H9 (cell line): ENCODE results near the gene PRPF8. TPM values are rescaled to one million over a fixed set of nuclear protein-coding genes. Genes with fewer than 3 reads are reported as not detected.

Experiments used
- DNase-seq: peaks from one replicate; pipeline ENCODE4 v3.0.0-alpha.2; 2017
- H2AFZ ChIP-seq: one replicate; pipeline ENCODE4 v1.6.1; 2013; ENCODE audit warnings: mild to moderate bottlenecking, low read length, control low read depth, moderate library complexity
- H2AK5ac ChIP-seq: 2 replicates; pipeline ENCODE4 v1.6.1; 2013; ENCODE audit warnings: low read length, control low read depth, mixed read lengths; ENCODE audit not compliant: insufficient read length
- H2BK120ac ChIP-seq: one replicate; pipeline ENCODE4 v1.6.1; 2013; ENCODE audit warnings: low read depth, mild to moderate bottlenecking, low read length, control low read depth, inconsistent platforms; ENCODE audit not compliant: poor library complexity, severe bottlenecking
- H2BK12ac ChIP-seq: 2 replicates; pipeline ENCODE4 v1.6.1; 2013; ENCODE audit warnings: low read length, control low read depth, mixed read lengths, low read depth; ENCODE audit not compliant: insufficient read length
- H2BK15ac ChIP-seq: 2 replicates; pipeline ENCODE4 v1.6.1; 2013; ENCODE audit warnings: low read depth, low read length, control low read depth
- H2BK20ac ChIP-seq: one replicate; pipeline ENCODE4 v1.6.1; 2013; ENCODE audit warnings: low read depth, mild to moderate bottlenecking, low read length, control low read depth, inconsistent platforms; ENCODE audit not compliant: poor library complexity, severe bottlenecking
- H2BK5ac ChIP-seq: 2 replicates; pipeline ENCODE4 v1.6.1; 2013; ENCODE audit warnings: low read length, control low read depth, mixed read lengths; ENCODE audit not compliant: insufficient read length
- H3K14ac ChIP-seq: 2 replicates; pipeline ENCODE4 v1.6.1; 2013; ENCODE audit warnings: low read length, control low read depth; ENCODE audit not compliant: insufficient read depth
- H3K18ac ChIP-seq: 2 replicates; pipeline ENCODE4 v1.6.1; 2013; ENCODE audit warnings: low read depth, mild to moderate bottlenecking, mixed read lengths, low read length, control low read depth; ENCODE audit not compliant: insufficient read length
- H3K23ac ChIP-seq: 2 replicates; pipeline ENCODE4 v1.6.1; 2013; ENCODE audit warnings: low read length, control low read depth, mixed read lengths, low read depth; ENCODE audit not compliant: insufficient read length
- H3K23me2 ChIP-seq: 2 replicates; pipeline ENCODE4 v1.6.1; 2013; ENCODE audit warnings: low read depth, mild to moderate bottlenecking, mixed read lengths, low read length, control low read depth; ENCODE audit not compliant: insufficient read length, poor library complexity, severe bottlenecking
- H3K27ac ChIP-seq: 2 replicates; pipeline ENCODE4 v1.5.1; 2013; ENCODE audit warnings: low read length, control low read depth, mixed read lengths, low read depth; ENCODE audit not compliant: insufficient read length
- H3K27me3 ChIP-seq: 2 replicates; pipeline ENCODE4 v1.6.1; 2013; ENCODE audit warnings: low read length, control low read depth, inconsistent platforms; ENCODE audit not compliant: insufficient read depth
- H3K4ac ChIP-seq: 2 replicates; pipeline ENCODE4 v1.6.1; 2013; ENCODE audit warnings: low read depth, mild to moderate bottlenecking, control low read depth, inconsistent platforms, low read length, moderate library complexity
- H3K4me1 ChIP-seq: 2 replicates; pipeline ENCODE4 v1.6.1; 2013; ENCODE audit warnings: low read length, control low read depth, inconsistent platforms; ENCODE audit not compliant: insufficient read depth
- H3K4me2 ChIP-seq: 2 replicates; pipeline ENCODE4 v1.6.1; 2013; ENCODE audit warnings: low read length, control low read depth, mixed read lengths; ENCODE audit not compliant: insufficient read length, insufficient read depth
- H3K56ac ChIP-seq: 2 replicates; pipeline ENCODE4 v1.6.1; 2013; ENCODE audit warnings: low read depth, mild to moderate bottlenecking, mixed read lengths, low read length, control low read depth; ENCODE audit not compliant: insufficient read length
- H3K79me1 ChIP-seq: 2 replicates; pipeline ENCODE4 v1.6.1; 2013; ENCODE audit warnings: low read depth, mild to moderate bottlenecking, moderate library complexity, low read length, control low read depth, inconsistent platforms; ENCODE audit not compliant: insufficient read depth, poor library complexity, severe bottlenecking
- H3K79me2 ChIP-seq: 2 replicates; pipeline ENCODE4 v1.6.1; 2013; ENCODE audit warnings: low read length, control low read depth, inconsistent platforms; ENCODE audit not compliant: insufficient read depth
- H3K9ac ChIP-seq: 2 replicates; pipeline ENCODE4 v1.6.1; 2013; ENCODE audit warnings: low read length, control low read depth, mixed read lengths; ENCODE audit not compliant: insufficient read length; ENCODE audit errors: extremely low read depth
- H3K9me3 ChIP-seq: one replicate; pipeline ENCODE4 v1.6.1; 2013; ENCODE audit warnings: low read depth, low read length, inconsistent platforms; ENCODE audit not compliant: control insufficient read depth
- H3T11ph ChIP-seq: one replicate; pipeline ENCODE4 v1.6.1; 2013; ENCODE audit warnings: mild to moderate bottlenecking, low read length, control low read depth, inconsistent platforms
- H4K20me1 ChIP-seq: one replicate; pipeline ENCODE4 v1.6.1; 2013; ENCODE audit not compliant: control insufficient read depth, insufficient read length, insufficient read depth
- H4K5ac ChIP-seq: 2 replicates; pipeline ENCODE4 v1.6.1; 2013; ENCODE audit warnings: low read depth, mild to moderate bottlenecking, mixed read lengths, low read length, control low read depth; ENCODE audit not compliant: insufficient read length
- H4K8ac ChIP-seq: replicated peaks from 2 replicates; pipeline ENCODE4 v1.6.1; 2013; ENCODE audit warnings: low read length, control low read depth, mixed read lengths, low read depth; ENCODE audit not compliant: insufficient read length
- H4K91ac ChIP-seq: 2 replicates; pipeline ENCODE4 v1.6.1; 2013; ENCODE audit warnings: low read depth, mild to moderate bottlenecking, moderate library complexity, mixed read lengths, low read length, control low read depth; ENCODE audit not compliant: insufficient read length
- H3K27ac Mint-ChIP-seq, 3 experiments: 2 replicates in 2 of 3; 3 replicates in 1 of 3; pipeline ENCODE4 v1.8.0; 2020 to 2021; ENCODE audit warnings: mixed read lengths in 3 of 3, mild to moderate bottlenecking in 1 of 3, moderate library complexity in 1 of 3
- H3K27me3 Mint-ChIP-seq: 2 replicates; pipeline ENCODE4 v1.8.0; 2021; ENCODE audit warnings: low read depth, mild to moderate bottlenecking, moderate library complexity, mixed read lengths
- H3K36me3 Mint-ChIP-seq, 3 experiments: 2 replicates in 2 of 3; 3 replicates in 1 of 3; pipeline ENCODE4 v1.8.0; 2020 to 2021; ENCODE audit warnings: low read depth in 3 of 3, mixed read lengths in 3 of 3; ENCODE audit not compliant: insufficient read depth in 1 of 3
- H3K4me1 Mint-ChIP-seq, 2 experiments: 2 replicates each; pipeline ENCODE4 v1.8.0; 2020; ENCODE audit warnings: mixed read lengths in 2 of 2
- H3K4me3 Mint-ChIP-seq, 2 experiments: 2 replicates in 1 of 2; 3 replicates in 1 of 2; pipeline ENCODE4 v1.8.0; 2020 to 2021; ENCODE audit warnings: mild to moderate bottlenecking in 2 of 2, mixed read lengths in 2 of 2, moderate library complexity in 1 of 2
- H3K9me3 Mint-ChIP-seq, 2 experiments: 2 replicates in 1 of 2; 3 replicates in 1 of 2; pipeline ENCODE4 v1.8.0; 2020; ENCODE audit warnings: mild to moderate bottlenecking in 2 of 2, mixed read lengths in 2 of 2, moderate library complexity in 1 of 2
- CTCF ChIP-seq: fragments of 200-600 bp; sonication (generic); conservative IDR thresholded peaks from 3 replicates; pipeline ENCODE4 v1.8.0; 2021; ENCODE audit warnings: antibody characterized with exemption, mild to moderate bottlenecking
- WGBS: extraction: QIAGEN DNeasy Blood & Tissue Kit; methylation state at CpG from one replicate; pipeline ENCODE4 v1.1.7; 2013; ENCODE audit warnings: missing lambda C conversion rate, low lambda C conversion rate, mixed read lengths; ENCODE audit not compliant: insufficient read length; ENCODE audit errors: extremely low coverage; 5-methylcytosine and 5-hydroxymethylcytosine counted together
- total RNA-seq: library from RNA; stranded (reverse); gene quantifications from 2 replicates; pipeline ENCODE4 v1.2.1, GENCODE V29; 2021

The PRPF8 gene
- total RNA-seq, 1 experiment from 2014 or later, result 408 TPM

- peaks cover 0 to 5% (median 0%) of the 10 kb centered on the region in 3 experiments; a peak in 5 of 7 replicates for H3K36me3 Mint-ChIP-seq
- H4K5ac ChIP-seq, result no peak within 1 kb of the TSS
- no peaks in the 10 kb centered on the region for H3K9me3 ChIP-seq
- no peak within 1 kb of the TSS for H2BK12ac ChIP-seq
- H3K27ac Mint-ChIP-seq, result peak within 1 kb of the TSS; percentile 96 to 98 (median 97)
- peaks cover 17% of the 10 kb centered on the region for H3K23me2 ChIP-seq
- H3K4ac ChIP-seq, result no peak within 1 kb of the TSS
- no peaks in the 10 kb centered on the region; the same call in 1 of the 2 replicates for H3K4me1 ChIP-seq
- no peak within 1 kb of the TSS for H4K8ac ChIP-seq
- H3K9ac ChIP-seq, result peak within 1 kb of the TSS; percentile 83
- H3K4me2 ChIP-seq, result peak within 1 kb of the TSS; percentile 72
- WGBS, result no CpG with 5 or more reads among the region's 95 CpGs
- no peak within 1 kb of the TSS for H3K27ac ChIP-seq
- H3K79me1 ChIP-seq, result no peaks in the 10 kb centered on the region
- H3K79me2 ChIP-seq, result no peaks in the 10 kb centered on the region
- no peak within 1 kb of the TSS for H4K91ac ChIP-seq
- peak within 1 kb of the TSS; percentile 92 for H3K18ac ChIP-seq
- no peaks in the 10 kb centered on the region for H4K20me1 ChIP-seq
- peak; percentile 94 for DNase-seq
- no peak within 1 kb of the TSS for H3K56ac ChIP-seq
- no peak within 1 kb of the TSS for H2BK5ac ChIP-seq
- no peaks in the 10 kb centered on the region for H3K27me3 ChIP-seq
- H3T11ph ChIP-seq, result no peak within 1 kb of the TSS
- H2BK120ac ChIP-seq, result no peak within 1 kb of the TSS
- H2BK20ac ChIP-seq, result no peak within 1 kb of the TSS
- H3K4me3 Mint-ChIP-seq, result peak within 1 kb of the TSS; percentile 89 to 92
- H2AFZ ChIP-seq, result no peak within 1 kb of the TSS
- peak within 1 kb of the TSS; percentile 94 for H3K14ac ChIP-seq
- H2AK5ac ChIP-seq, result no peak within 1 kb of the TSS
- no peak within 1 kb of the TSS for H3K23ac ChIP-seq
- no peak within 1 kb of the TSS for H2BK15ac ChIP-seq
- peaks cover 24 to 28% of the 10 kb centered on the region in 2 experiments for H3K4me1 Mint-ChIP-seq
- H3K27me3 Mint-ChIP-seq, result peaks cover 10% of the 10 kb centered on the region
- no peak for TF ChIP-seq CTCF
- H3K9me3 Mint-ChIP-seq, result no peaks in the 10 kb centered on the region; a peak in 2 of 5 replicates
Measured at GRCh38 chr17:1627982-1628855, 56.4 kb downstream of the PRPF8 start, which contains the start of gene SLC43A2. TSS of gene SLC43A2 (minus strand) at chr17:1628834. CDS start at chr17:1627874, 960 bp downstream.
